Inferior parietal cortex (tissue), 1 donor: ENCODE results near the gene PFKP.
A peak's percentile ranks its signal among the peaks of the same experiment; 100 is the strongest.
"Not testable (repeated sequence)": the region's sequence is repeated elsewhere in the genome, so short reads cannot be mapped to it uniquely, and the experiment has no call there.

Source experiments
- DNase-seq: peaks from one replicate; pipeline ENCODE4 v3.0.0-alpha.2; 2016; ENCODE audit errors: extremely low spot score

The PFKP gene

GRCh38 chr10:3154666-3155065 lies 87.3 kb downstream of the PFKP start:
- DNase-seq: no peak

- no peak for DNase-seq
These were observed 91.8 kb downstream of the PFKP start for GRCh38 chr10:3159152-3159551.

GRCh38 chr10:3162533-3162932 lies 95.2 kb downstream of the PFKP start:
- DNase-seq: no peak

GRCh38 chr10:3163879-3164278 lies 96.5 kb downstream of the PFKP start:
- DNase-seq: no peak

GRCh38 chr10:3165196-3165595 lies 97.8 kb downstream of the PFKP start:
- no peak for DNase-seq

- DNase-seq: no peak
These were observed 99.3 kb downstream of the PFKP start for GRCh38 chr10:3166496-3167290.

- DNase-seq: no peak
These were observed 100.4 kb downstream of the PFKP start for GRCh38 chr10:3167611-3168330.

- DNase-seq: no peak
These were observed 101.9 kb downstream of the PFKP start for GRCh38 chr10:3169271-3169670.

GRCh38 chr10:3169673-3170072 lies 102.3 kb downstream of the PFKP start:
- DNase-seq: no peak

- DNase-seq: not testable (repeated sequence)
These were observed 104.1 kb downstream of the PFKP start for GRCh38 chr10:3171488-3171887.

GRCh38 chr10:3172081-3172445 lies 104.7 kb downstream of the PFKP start:
- DNase-seq: peak; percentile 23

GRCh38 chr10:3172446-3173170 lies 105.3 kb downstream of the PFKP start, which contains the start of gene PITRM1:
TSS of gene PITRM1 (minus strand) at chr10:3172782. CDS start at chr10:3172772, 10 bp downstream.
- peak; percentile 98 for DNase-seq

- no peak for DNase-seq
These were observed 106.0 kb downstream of the PFKP start for GRCh38 chr10:3173171-3173878.

GRCh38 chr10:3178042-3178441 lies 110.7 kb downstream of the PFKP start:
- DNase-seq: no peak

GRCh38 chr10:3179174-3179573 lies 111.8 kb downstream of the PFKP start:
- no peak for DNase-seq

GRCh38 chr10:3180355-3181025 lies 113.1 kb downstream of the PFKP start:
- no peak for DNase-seq

GRCh38 chr10:3185386-3185785 lies 118.0 kb downstream of the PFKP start:
- DNase-seq: no peak

GRCh38 chr10:3186368-3186767 lies 119.0 kb downstream of the PFKP start:
- no peak for DNase-seq
